ENCODE measurements around the gene LRIT1.

DNA sequence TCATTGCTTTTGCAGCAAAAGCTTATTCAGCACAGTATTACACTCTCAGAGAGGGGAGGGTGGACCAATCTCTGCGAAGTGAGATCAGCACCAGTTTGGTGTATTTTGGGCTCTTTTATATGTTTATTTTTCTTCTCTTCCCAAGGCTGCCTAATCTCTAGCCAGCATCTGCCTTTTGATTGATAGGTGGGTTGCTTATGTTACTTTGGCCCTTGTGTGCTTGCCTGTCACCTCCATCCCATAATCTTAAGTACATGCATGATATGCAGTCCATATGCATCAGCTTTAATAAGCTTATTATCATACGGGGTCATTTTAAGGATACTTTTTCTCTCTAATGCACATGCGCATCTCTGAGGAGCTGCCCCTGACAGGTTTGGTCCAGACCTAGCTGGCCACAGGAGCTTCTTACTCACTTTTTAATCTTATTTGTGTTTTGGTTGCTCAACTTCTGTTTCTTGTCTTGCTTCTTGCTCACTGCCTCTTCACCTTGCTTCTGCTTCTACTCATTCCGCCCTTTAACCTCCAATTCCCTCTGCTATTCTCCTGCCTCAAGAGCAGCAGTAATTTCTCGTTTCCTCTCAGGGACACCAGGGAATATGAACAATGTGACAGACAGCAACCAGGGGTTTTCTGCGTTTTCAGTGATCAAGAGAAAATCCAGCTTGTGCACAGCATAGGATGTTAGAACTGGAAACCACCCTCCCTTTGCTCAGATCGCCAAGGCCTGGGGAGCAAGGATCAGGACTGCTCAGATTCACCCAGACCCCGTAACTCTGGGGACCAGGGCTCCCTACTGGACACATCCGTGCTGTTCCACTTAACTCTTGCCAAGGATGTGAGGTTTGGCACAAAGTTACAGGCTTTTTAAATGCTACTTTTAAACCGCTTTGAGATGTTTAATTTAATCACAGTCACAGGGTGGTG, 13.5 kb upstream of the LRIT1 start:
- TF ChIP-seq, protein P1, sequence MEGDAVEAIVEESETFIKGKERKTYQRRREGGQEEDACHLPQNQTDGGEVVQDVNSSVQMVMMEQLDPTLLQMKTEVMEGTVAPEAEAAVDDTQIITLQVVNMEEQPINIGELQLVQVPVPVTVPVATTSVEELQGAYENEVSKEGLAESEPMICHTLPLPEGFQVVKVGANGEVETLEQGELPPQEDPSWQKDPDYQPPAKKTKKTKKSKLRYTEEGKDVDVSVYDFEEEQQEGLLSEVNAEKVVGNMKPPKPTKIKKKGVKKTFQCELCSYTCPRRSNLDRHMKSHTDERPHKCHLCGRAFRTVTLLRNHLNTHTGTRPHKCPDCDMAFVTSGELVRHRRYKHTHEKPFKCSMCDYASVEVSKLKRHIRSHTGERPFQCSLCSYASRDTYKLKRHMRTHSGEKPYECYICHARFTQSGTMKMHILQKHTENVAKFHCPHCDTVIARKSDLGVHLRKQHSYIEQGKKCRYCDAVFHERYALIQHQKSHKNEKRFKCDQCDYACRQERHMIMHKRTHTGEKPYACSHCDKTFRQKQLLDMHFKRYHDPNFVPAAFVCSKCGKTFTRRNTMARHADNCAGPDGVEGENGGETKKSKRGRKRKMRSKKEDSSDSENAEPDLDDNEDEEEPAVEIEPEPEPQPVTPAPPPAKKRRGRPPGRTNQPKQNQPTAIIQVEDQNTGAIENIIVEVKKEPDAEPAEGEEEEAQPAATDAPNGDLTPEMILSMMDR (IDR thresholded peaks at IDR 0.05) = no peak
- TF ChIP-seq EP300 (IDR thresholded peaks at IDR 0.05) = no peak
